CD4-positive, alpha-beta memory T cell (primary cell): ENCODE data around the gene NPAT. TPM values are rescaled to one million over a fixed set of nuclear protein-coding genes. Genes with fewer than 3 reads are reported as not detected.

ENCODE experiments used
- CTCF ChIA-PET: fragments of 350-600 bp; sonication (Branson Sonifier 250); formaldehyde crosslinking; loops from one replicate; lab custom pipeline; 2021; ENCODE audit warnings: inconsistent platforms; ENCODE audit not compliant: partially characterized antibody; lab: Charles Lee
- POLR2A ChIA-PET: fragments of 350-600 bp; sonication (Branson Sonifier 250); formaldehyde crosslinking; loops from one replicate; lab custom pipeline; 2021; ENCODE audit not compliant: partially characterized antibody; lab: Charles Lee
- DNase-seq, 5 donors: peaks; one replicate each; pipeline versions ENCODE4 v3.0.0 to v3.0.0-alpha.2; 2020 to 2022; ENCODE audit warnings: mixed read lengths in 1 of 5
- H3K27ac ChIP-seq: one replicate; pipeline ENCODE4 v1.7.0; 2013; ENCODE audit warnings: low read depth, low read length
- H3K27me3 ChIP-seq: 2 replicates; pipeline ENCODE4 v1.7.0; 2013; ENCODE audit warnings: mild to moderate bottlenecking, low read length, moderate library complexity; ENCODE audit not compliant: insufficient read depth
- H3K36me3 ChIP-seq: 2 replicates; pipeline ENCODE4 v1.7.0; 2013; ENCODE audit warnings: mild to moderate bottlenecking, low read length, moderate library complexity; ENCODE audit not compliant: insufficient read depth
- H3K4me1 ChIP-seq: 2 replicates; pipeline ENCODE4 v1.7.0; 2013; ENCODE audit warnings: mild to moderate bottlenecking, low read length, moderate library complexity; ENCODE audit not compliant: insufficient read depth
- H3K4me3 ChIP-seq, 2 donors: one replicate each; pipeline ENCODE4 v1.7.0; 2013; ENCODE audit warnings: low read length in 2 of 2, mild to moderate bottlenecking in 1 of 2
- H3K9me3 ChIP-seq, 2 donors: one replicate each; pipeline ENCODE4 v1.7.0; 2013; ENCODE audit warnings: low read length in 2 of 2, control low read depth in 1 of 2; ENCODE audit not compliant: control insufficient read depth in 1 of 2
- H3K27ac Mint-ChIP-seq, 7 donors: one replicate each; pipeline ENCODE4 v1.8.0; 2020 to 2021; ENCODE audit warnings: mixed read lengths in 7 of 7, mild to moderate bottlenecking in 6 of 7, inconsistent platforms in 3 of 7, moderate library complexity in 3 of 7
- H3K27me3 Mint-ChIP-seq, 2 donors: one replicate each; pipeline ENCODE4 v1.8.0; 2020 to 2021; ENCODE audit warnings: mixed read lengths in 2 of 2
- H3K36me3 Mint-ChIP-seq, 2 donors: one replicate each; pipeline ENCODE4 v1.8.0; 2020 to 2021; ENCODE audit warnings: mixed read lengths in 2 of 2, inconsistent platforms in 1 of 2, mild to moderate bottlenecking in 1 of 2
- H3K4me1 Mint-ChIP-seq, 4 donors: one replicate each; pipeline ENCODE4 v1.8.0; 2020 to 2021; ENCODE audit warnings: mixed read lengths in 4 of 4, mild to moderate bottlenecking in 1 of 4
- H3K4me3 Mint-ChIP-seq, 8 donors: one replicate each; pipeline ENCODE4 v1.8.0; 2020 to 2021; ENCODE audit warnings: mixed read lengths in 8 of 8, mild to moderate bottlenecking in 7 of 8, moderate library complexity in 6 of 8, inconsistent platforms in 3 of 8
- H3K9me3 Mint-ChIP-seq, 8 donors: one replicate each; pipeline ENCODE4 v1.8.0; 2020 to 2021; ENCODE audit warnings: mixed read lengths in 8 of 8, mild to moderate bottlenecking in 5 of 8, inconsistent platforms in 3 of 8, moderate library complexity in 1 of 8
- intact Hi-C: fragments of 100-400 bp; cut with micrococcal nuclease; formaldehyde crosslinking; loops from one replicate; pipeline ENCODE4 v1.15.1; 2023
- polyA plus RNA-seq, 2 donors: library from polyadenylated mRNA; unstranded; fragments of 300-500 nt; fragmentation: Illumina TruSeq; gene quantifications; one replicate each; pipeline ENCODE4 v1.2.3, GENCODE V29; 2021
- total RNA-seq, 2 experiments: library from RNA; stranded (reverse); gene quantifications; one replicate each; pipeline ENCODE4 v1.2.3, GENCODE V29; 2021

The NPAT gene
- total and polyA plus RNA-seq, 4 experiments from 2014 or later = 24.8 to 71.3 (median 50.8) TPM

DNA sequence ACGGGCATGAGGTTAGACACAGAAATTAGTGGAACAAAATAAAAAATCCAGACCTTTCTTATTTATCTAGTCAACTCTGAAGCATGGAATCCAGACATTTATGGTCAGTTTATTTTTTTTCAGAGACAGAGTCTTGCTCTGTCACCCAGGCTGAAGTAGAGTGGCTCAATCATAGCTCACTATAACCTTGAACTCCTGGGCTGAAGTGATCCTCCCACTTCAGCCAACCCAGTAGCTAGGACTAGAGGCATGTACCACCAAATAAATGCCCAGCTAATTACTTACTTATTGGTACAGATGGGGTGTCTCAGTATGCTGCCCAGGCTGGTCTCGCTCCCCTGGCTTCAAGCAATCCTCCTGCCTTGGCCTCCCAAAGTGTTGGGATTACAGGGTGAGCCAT is 8.7 kb downstream of the NPAT start:
- Mint-ChIP-seq H3K4me3 (peak overlapping the region in 4 of 8 donors; percentile 2 to 35 (median 18)), H3K4me1 (peaks cover 53 to 82% (median 68%) of the 10 kb centered on the region in 4 donors), H3K36me3 (peaks cover 41 to 66% of the 10 kb centered on the region in 2 donors), H3K9me3 (peaks cover 0 to 3% (median 0%) of the 10 kb centered on the region in 8 donors), H3K27ac (peak overlapping the region in 6 of 7 donors; percentile 13 to 74 (median 46)), H3K27me3 (no peaks in the 10 kb centered on the region)
- Histone ChIP-seq H3K9me3 (no peaks in the 10 kb centered on the region), H3K27me3 (no peaks in the 10 kb centered on the region), H3K27ac (no peak overlapping the region), H3K4me1 (peaks cover 70% of the 10 kb centered on the region), H3K4me3 (no peak overlapping the region), H3K36me3 (peaks cover 20% of the 10 kb centered on the region)
- ChIA-PET CTCF (no interaction called here), POLR2A (interaction anchor here (0.6 to 3.8 kb wide), 4 partner anchors 10 to 68 kb away, joined by 3 to 24 read pairs (median 3); partner anchors contain the start of genes ATM and NPAT)
- no peak for DNase-seq
- intact Hi-C loops = no loop called here

DNA sequence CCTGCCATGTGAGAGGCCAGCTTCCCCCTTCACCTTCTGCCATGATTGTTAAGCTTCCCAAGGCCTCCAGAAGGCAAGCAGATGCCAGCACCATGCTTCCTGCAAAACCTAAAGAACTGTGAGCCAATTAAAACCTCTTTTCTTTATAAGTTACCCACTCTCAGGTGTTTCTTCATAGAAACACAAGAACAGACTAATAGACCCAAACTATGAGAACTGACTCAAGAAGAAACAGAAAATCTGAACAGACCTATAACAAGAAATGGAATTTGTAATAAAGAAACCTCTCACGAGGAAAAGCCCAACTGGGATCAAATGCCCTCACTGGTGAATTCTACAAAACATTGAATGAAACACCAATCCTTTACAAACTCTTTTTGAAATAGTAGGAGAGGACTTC is 12.0 kb downstream of the NPAT start:
- Histone ChIP-seq H3K36me3 (peaks cover 46% of the 10 kb centered on the region), H3K27ac (no peak overlapping the region), H3K4me1 (peaks cover 37% of the 10 kb centered on the region), H3K9me3 (no peaks in the 10 kb centered on the region), H3K4me3 (no peak overlapping the region), H3K27me3 (no peaks in the 10 kb centered on the region)
- no peak for DNase-seq
- Mint-ChIP-seq H3K36me3 (peaks cover 67 to 76% of the 10 kb centered on the region in 2 donors), H3K4me1 (peaks cover 39 to 66% (median 49%) of the 10 kb centered on the region in 4 donors), H3K27ac (peak overlapping the region in 3 of 7 donors; percentile 10 to 60 (median 27)), H3K4me3 (peak overlapping the region in 4 of 8 donors; percentile 12 to 55 (median 52)), H3K27me3 (no peaks in the 10 kb centered on the region), H3K9me3 (peaks cover 0 to 6% (median 3%) of the 10 kb centered on the region in 8 donors)
- ChIA-PET POLR2A (interaction anchor here (1.0 kb wide), 1 partner anchor 26 kb away, joined by 3 read pairs; no protein-coding TSS in a partner anchor), CTCF (no interaction called here)
- intact Hi-C loops = no loop called here

DNA sequence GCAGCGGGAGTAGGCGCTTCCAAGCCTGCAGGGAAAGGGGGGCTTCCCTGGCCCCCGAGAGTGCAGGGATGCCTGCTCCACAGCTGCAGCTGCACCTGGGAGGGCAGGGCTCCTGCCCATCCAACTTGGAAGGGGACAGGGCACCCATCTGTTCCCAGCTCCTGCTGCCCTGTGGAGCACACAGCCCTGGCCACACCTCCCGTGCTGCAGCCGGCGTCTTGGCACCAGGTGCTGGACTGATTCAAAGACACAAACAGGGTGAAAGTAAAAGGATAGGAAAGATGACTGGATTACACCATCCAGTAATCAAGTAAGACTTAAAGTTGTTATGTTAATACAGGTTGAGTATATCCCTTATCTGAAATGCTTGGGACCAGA is 14.8 kb downstream of the NPAT start:
- peaks cover 40% of the 10 kb centered on the region for H3K36me3 ChIP-seq
- Mint-ChIP-seq H3K4me1 (peaks cover 37 to 69% (median 44%) of the 10 kb centered on the region in 4 donors), H3K9me3 (peaks cover 0 to 11% (median 6%) of the 10 kb centered on the region in 8 donors), H3K4me3 (no peak overlapping the region), H3K36me3 (peaks cover 81 to 82% of the 10 kb centered on the region in 2 donors), H3K27ac (no peak overlapping the region), H3K27me3 (no peaks in the 10 kb centered on the region)
- peaks cover 30% of the 10 kb centered on the region for H3K4me1 ChIP-seq
- no peaks in the 10 kb centered on the region for H3K9me3 ChIP-seq
- CTCF ChIA-PET = no interaction called here
- H3K4me3 ChIP-seq = no peak overlapping the region
- POLR2A ChIA-PET = no interaction called here
- intact Hi-C loops = no loop called here
- DNase-seq = no peak
- H3K27ac ChIP-seq = no peak overlapping the region
- no peaks in the 10 kb centered on the region for H3K27me3 ChIP-seq

DNA sequence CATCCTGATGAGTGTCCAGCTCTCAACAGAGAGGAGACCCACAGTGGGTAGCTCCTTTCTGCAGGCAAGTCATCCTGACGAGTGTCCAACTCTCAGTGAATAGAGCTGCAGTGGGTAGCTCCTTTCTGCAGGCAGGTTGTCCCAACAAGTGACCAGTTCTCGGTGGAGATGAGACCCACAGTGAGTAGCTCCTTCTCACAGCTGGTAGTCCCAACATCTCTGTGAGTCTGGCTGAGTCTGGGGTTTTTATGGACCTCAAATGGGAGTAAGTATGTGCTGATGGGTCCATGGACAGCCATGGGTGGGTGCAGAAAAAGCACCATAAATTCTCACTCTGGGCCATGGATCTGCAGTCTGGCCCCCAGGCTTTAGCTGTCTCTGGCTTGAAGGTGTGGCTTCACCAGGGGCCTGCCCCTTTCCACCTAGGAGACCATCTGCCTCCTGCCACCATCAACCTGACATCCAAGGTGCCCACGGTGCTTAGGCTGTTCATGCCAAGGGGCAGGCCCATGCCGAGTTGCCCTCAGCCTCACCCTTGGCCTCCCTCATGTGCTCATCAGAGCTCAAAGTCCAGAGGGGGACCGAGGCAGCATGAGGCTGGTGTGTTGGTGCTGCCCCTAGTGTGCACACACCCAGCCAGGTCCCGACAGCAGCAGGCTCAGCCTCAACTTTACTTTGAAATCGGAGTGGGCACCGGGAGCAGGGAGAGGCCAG is 15.3 kb downstream of the NPAT start:
- intact Hi-C loops = no loop called here
- no peak for DNase-seq
- H3K4me1 Mint-ChIP-seq = peaks cover 37 to 70% (median 45%) of the 10 kb centered on the region in 4 donors
- peaks cover 0 to 11% (median 6%) of the 10 kb centered on the region in 8 donors for H3K9me3 Mint-ChIP-seq
- Histone ChIP-seq H3K9me3 (no peaks in the 10 kb centered on the region), H3K4me3 (no peak overlapping the region), H3K4me1 (peaks cover 36% of the 10 kb centered on the region), H3K27ac (no peak overlapping the region), H3K27me3 (no peaks in the 10 kb centered on the region), H3K36me3 (peaks cover 40% of the 10 kb centered on the region)
- no peak overlapping the region for H3K27ac Mint-ChIP-seq
- H3K36me3 Mint-ChIP-seq = peaks cover 77 to 80% of the 10 kb centered on the region in 2 donors
- ChIA-PET CTCF (interaction anchor here (1.2 kb wide), 1 partner anchor 19 kb away, joined by 3 read pairs; no protein-coding TSS in a partner anchor), POLR2A (interaction anchor here (1.1 to 1.3 kb wide), 3 partner anchors 12 to 30 kb away, joined by 3 to 5 read pairs (median 4); partner anchors contain the start of genes ATM and NPAT)
- no peak overlapping the region for H3K4me3 Mint-ChIP-seq
- no peaks in the 10 kb centered on the region for H3K27me3 Mint-ChIP-seq

DNA sequence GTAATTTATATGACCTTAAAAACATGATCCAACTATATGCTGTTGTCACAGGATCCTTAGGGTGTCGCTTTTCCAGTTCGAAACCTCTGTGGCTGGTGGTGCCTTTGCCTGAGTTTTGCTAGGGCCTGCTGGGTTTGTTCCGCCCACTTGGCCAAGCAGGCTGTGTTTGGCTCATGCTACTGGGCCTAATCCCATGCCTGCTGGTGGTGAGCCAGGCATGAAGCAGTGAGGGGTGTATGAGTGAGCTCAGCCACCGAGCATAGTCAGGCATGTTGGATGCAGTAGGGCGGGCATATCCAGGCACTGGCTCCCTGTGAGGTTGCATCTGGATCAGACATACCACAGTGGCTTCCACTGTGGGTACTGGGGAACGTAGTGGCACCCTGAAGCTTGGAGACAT is 16.3 kb downstream of the NPAT start:
- H3K36me3 Mint-ChIP-seq = peaks cover 70 to 73% of the 10 kb centered on the region in 2 donors
- DNase-seq = no peak
- peaks cover 40% of the 10 kb centered on the region for H3K36me3 ChIP-seq
- H3K4me3 ChIP-seq = no peak overlapping the region
- no peaks in the 10 kb centered on the region for H3K9me3 ChIP-seq
- H3K4me1 ChIP-seq = peaks cover 39% of the 10 kb centered on the region
- CTCF ChIA-PET = interaction anchor here (1.2 kb wide), 1 partner anchor 18 kb away, joined by 3 read pairs; no protein-coding TSS in a partner anchor
- H3K27ac ChIP-seq = no peak overlapping the region
- H3K27me3 ChIP-seq = no peaks in the 10 kb centered on the region
- peaks cover 0 to 11% (median 6%) of the 10 kb centered on the region in 8 donors for H3K9me3 Mint-ChIP-seq
- no peak overlapping the region for H3K27ac Mint-ChIP-seq
- POLR2A ChIA-PET = interaction anchor here (1.1 to 1.3 kb wide), 3 partner anchors 13 to 31 kb away, joined by 3 to 5 read pairs (median 4); partner anchors contain the start of genes ATM and NPAT
- H3K4me1 Mint-ChIP-seq = peaks cover 36 to 72% (median 45%) of the 10 kb centered on the region in 4 donors
- intact Hi-C loops = no loop called here
- H3K4me3 Mint-ChIP-seq = no peak overlapping the region
- H3K27me3 Mint-ChIP-seq = no peaks in the 10 kb centered on the region

DNA sequence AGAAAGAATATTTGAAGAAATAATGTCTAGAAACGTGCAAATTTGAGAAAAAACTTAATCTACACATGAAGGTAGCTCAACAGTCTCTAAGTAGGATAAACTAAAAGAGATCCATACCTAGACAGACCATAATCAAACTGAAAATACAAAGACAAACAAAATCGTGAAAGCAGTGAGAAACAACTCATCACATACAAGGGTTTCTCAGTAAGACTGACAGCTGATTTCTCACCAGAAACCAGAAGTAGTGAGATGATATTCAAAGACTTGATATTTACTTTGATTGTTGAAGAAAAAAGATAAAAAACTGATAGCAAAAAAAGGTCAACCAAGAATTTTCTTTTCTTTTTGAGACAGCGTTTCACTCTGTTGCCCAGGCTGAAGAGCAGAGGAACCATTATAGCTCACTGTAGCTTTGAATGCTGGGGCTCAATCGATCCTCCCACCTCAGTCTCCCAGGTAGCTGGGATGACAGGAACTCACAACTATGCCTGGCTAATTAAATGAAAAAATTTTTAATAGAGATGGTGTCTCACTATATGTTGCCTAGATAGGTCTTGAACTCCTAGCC is 17.4 kb downstream of the NPAT start:
- intact Hi-C loops = no loop called here
- H3K4me1 ChIP-seq = peaks cover 43% of the 10 kb centered on the region
- H3K36me3 ChIP-seq = peaks cover 33% of the 10 kb centered on the region
- H3K4me3 ChIP-seq = no peak overlapping the region
- Mint-ChIP-seq H3K27me3 (no peaks in the 10 kb centered on the region), H3K27ac (peak overlapping the region in 3 of 7 donors; percentile 9 to 42 (median 11)), H3K36me3 (peaks cover 59 to 74% of the 10 kb centered on the region in 2 donors), H3K4me1 (peaks cover 39 to 74% (median 48%) of the 10 kb centered on the region in 4 donors), H3K9me3 (peaks cover 0 to 11% (median 6%) of the 10 kb centered on the region in 8 donors), H3K4me3 (no peak overlapping the region)
- H3K27me3 ChIP-seq = no peaks in the 10 kb centered on the region
- no peak for DNase-seq
- CTCF ChIA-PET = no interaction called here
- no peaks in the 10 kb centered on the region for H3K9me3 ChIP-seq
- POLR2A ChIA-PET = interaction anchor here (1.0 kb wide), 1 partner anchor 38 kb away, joined by 3 read pairs; no protein-coding TSS in a partner anchor
- H3K27ac ChIP-seq = no peak overlapping the region

DNA sequence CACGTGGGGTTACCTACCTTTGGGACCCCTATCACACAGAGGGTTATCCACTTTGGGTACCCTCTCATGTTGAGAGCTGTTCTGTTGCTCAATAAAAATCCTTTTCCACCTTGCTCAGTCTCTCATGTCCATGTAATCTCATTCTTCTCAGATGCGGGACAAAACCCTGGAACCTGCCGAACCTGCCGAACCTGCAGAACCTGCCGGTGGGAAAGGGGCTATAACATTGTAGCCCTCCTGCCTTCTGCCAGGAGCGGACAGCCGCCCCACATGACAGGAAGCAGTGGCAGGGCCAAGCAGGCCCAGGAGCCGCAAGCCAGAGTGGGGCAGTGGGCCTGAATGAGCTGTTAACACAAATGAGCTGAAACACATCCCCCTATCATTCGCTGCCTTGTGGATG is 18.1 kb downstream of the NPAT start:
- no peak for DNase-seq
- ChIA-PET POLR2A (interaction anchor here (1.4 kb wide), 1 partner anchor 18 kb away, joined by 3 read pairs; the partner anchor contains the start of gene NPAT), CTCF (no interaction called here)
- peaks cover 55 to 74% of the 10 kb centered on the region in 2 donors for H3K36me3 Mint-ChIP-seq
- no peaks in the 10 kb centered on the region for H3K27me3 Mint-ChIP-seq
- intact Hi-C loops = no loop called here
- peaks cover 0 to 11% (median 6%) of the 10 kb centered on the region in 8 donors for H3K9me3 Mint-ChIP-seq
- Histone ChIP-seq H3K27me3 (no peaks in the 10 kb centered on the region), H3K36me3 (peaks cover 29% of the 10 kb centered on the region), H3K9me3 (no peaks in the 10 kb centered on the region), H3K4me3 (no peak overlapping the region), H3K4me1 (peaks cover 49% of the 10 kb centered on the region), H3K27ac (no peak overlapping the region)
- peaks cover 42 to 76% (median 51%) of the 10 kb centered on the region in 4 donors for H3K4me1 Mint-ChIP-seq
- H3K4me3 Mint-ChIP-seq = no peak overlapping the region
- H3K27ac Mint-ChIP-seq = no peak overlapping the region
